Measurements from ENCODE around the gene GOLGA6L25. TPM values are rescaled to one million over a fixed set of nuclear protein-coding genes. Genes with fewer than 3 reads are reported as not detected.
"Not testable (repeated sequence)": the region's sequence is repeated elsewhere in the genome, so short reads cannot be mapped to it uniquely, and the experiment has no call there.

Gene GOLGA6L25
- total RNA-seq (2021; ENCODE audit: unreplicated experiment): not detected
- not detected for polyA plus RNA-seq (2012; ENCODE audit: insufficient read length)
- Bru-seq, nascent RNA: not detected
- BruChase-seq, experiment 1, labeled RNA remaining after a 2-hour chase: not detected
- BruChase-seq, experiment 2, labeled RNA remaining after a 6-hour chase: percentile 10 among the genes with signal in this experiment
- long read RNA-seq: 0 reads

GRCh38 chr15:28553268-28553667 lies at the start of gene GOLGA6L25:
GOLGA6L25 (plus strand) TSS chr15:28553568; CDS start chr15:28553629, 61 bp downstream.
- CTCF ChIA-PET; H3K36me3 ChIP-seq (ENCODE audit: control insufficient read depth, insufficient read depth, low read length); in situ Hi-C loops (cut with HindIII; ENCODE audit: low pct_unique_long_range_greater_than_20kb, low sequenced_read_pairs); ATAC-seq; H3K27ac ChIP-seq (ENCODE audit: low read length); intact Hi-C loops (cut with micrococcal nuclease; ENCODE audit: unreplicated experiment); BruUV-seq (replicated peaks); POLR2A ChIA-PET; H3K4me1 ChIP-seq (ENCODE audit: control insufficient read depth, insufficient read depth, low read length); H3K27me3 ChIP-seq (ENCODE audit: control insufficient read depth, insufficient read depth, low read length); H3K4me3 ChIP-seq (ENCODE audit: low read depth in 2 of 2, low read length in 2 of 2); H3K9me3 ChIP-seq (ENCODE audit: control insufficient read depth, insufficient read depth, low read depth, low read length); DNase-seq (ENCODE audit: low read depth, low spot score): not testable (repeated sequence)

- ATAC-seq; H3K36me3 ChIP-seq (ENCODE audit: control insufficient read depth, insufficient read depth, low read length); DNase-seq (ENCODE audit: low read depth, low spot score); H3K27ac ChIP-seq (ENCODE audit: low read length); H3K9me3 ChIP-seq (ENCODE audit: control insufficient read depth, insufficient read depth, low read depth, low read length); BruUV-seq (replicated peaks); CTCF ChIA-PET; H3K4me1 ChIP-seq (ENCODE audit: control insufficient read depth, insufficient read depth, low read length); H3K27me3 ChIP-seq (ENCODE audit: control insufficient read depth, insufficient read depth, low read length); intact Hi-C loops (cut with micrococcal nuclease; ENCODE audit: unreplicated experiment); H3K4me3 ChIP-seq (ENCODE audit: low read depth in 2 of 2, low read length in 2 of 2); POLR2A ChIA-PET; in situ Hi-C loops (cut with HindIII; ENCODE audit: low pct_unique_long_range_greater_than_20kb, low sequenced_read_pairs): not testable (repeated sequence)
Measured at GRCh38 chr15:28508217-28508889, 45.0 kb upstream of the GOLGA6L25 start.

- in situ Hi-C loops (cut with HindIII; ENCODE audit: low pct_unique_long_range_greater_than_20kb, low sequenced_read_pairs); H3K36me3 ChIP-seq (ENCODE audit: control insufficient read depth, insufficient read depth, low read length); ATAC-seq; H3K27ac ChIP-seq (ENCODE audit: low read length); H3K4me1 ChIP-seq (ENCODE audit: control insufficient read depth, insufficient read depth, low read length); H3K9me3 ChIP-seq (ENCODE audit: control insufficient read depth, insufficient read depth, low read depth, low read length); POLR2A ChIA-PET; DNase-seq (ENCODE audit: low read depth, low spot score); H3K27me3 ChIP-seq (ENCODE audit: control insufficient read depth, insufficient read depth, low read length); BruUV-seq (replicated peaks); H3K4me3 ChIP-seq (ENCODE audit: low read depth in 2 of 2, low read length in 2 of 2); intact Hi-C loops (cut with micrococcal nuclease; ENCODE audit: unreplicated experiment); CTCF ChIA-PET: not testable (repeated sequence)
Measured at GRCh38 chr15:28514128-28514527, 39.2 kb upstream of the GOLGA6L25 start.

GRCh38 chr15:28515208-28515607 lies 38.2 kb upstream of the GOLGA6L25 start:
- H3K27ac ChIP-seq (ENCODE audit: low read length); H3K4me3 ChIP-seq (ENCODE audit: low read depth in 2 of 2, low read length in 2 of 2): not testable (repeated sequence)

GRCh38 chr15:28532954-28533353 lies 20.4 kb upstream of the GOLGA6L25 start, which contains the start of gene GOLGA8G:
GOLGA8G (minus strand) TSS chr15:28532971; CDS start chr15:28532909, 62 bp downstream.
- H3K36me3 ChIP-seq (ENCODE audit: control insufficient read depth, insufficient read depth, low read length); H3K27ac ChIP-seq (ENCODE audit: low read length); BruUV-seq (replicated peaks); H3K4me1 ChIP-seq (ENCODE audit: control insufficient read depth, insufficient read depth, low read length); DNase-seq (ENCODE audit: low read depth, low spot score); intact Hi-C loops (cut with micrococcal nuclease; ENCODE audit: unreplicated experiment); H3K9me3 ChIP-seq (ENCODE audit: control insufficient read depth, insufficient read depth, low read depth, low read length); CTCF ChIA-PET; H3K27me3 ChIP-seq (ENCODE audit: control insufficient read depth, insufficient read depth, low read length); in situ Hi-C loops (cut with HindIII; ENCODE audit: low pct_unique_long_range_greater_than_20kb, low sequenced_read_pairs); H3K4me3 ChIP-seq (ENCODE audit: low read depth in 2 of 2, low read length in 2 of 2); POLR2A ChIA-PET; ATAC-seq: not testable (repeated sequence)

More at GRCh38 chr15:28515208-28515607, 38.2 kb upstream of the GOLGA6L25 start:
- in situ Hi-C loops (cut with HindIII; ENCODE audit: low pct_unique_long_range_greater_than_20kb, low sequenced_read_pairs); ATAC-seq; POLR2A ChIA-PET; intact Hi-C loops (cut with micrococcal nuclease; ENCODE audit: unreplicated experiment); BruUV-seq (replicated peaks); H3K27me3 ChIP-seq (ENCODE audit: control insufficient read depth, insufficient read depth, low read length); H3K36me3 ChIP-seq (ENCODE audit: control insufficient read depth, insufficient read depth, low read length); CTCF ChIA-PET; H3K4me1 ChIP-seq (ENCODE audit: control insufficient read depth, insufficient read depth, low read length); DNase-seq (ENCODE audit: low read depth, low spot score); H3K9me3 ChIP-seq (ENCODE audit: control insufficient read depth, insufficient read depth, low read depth, low read length): not testable (repeated sequence)

- H3K9me3 ChIP-seq (ENCODE audit: control insufficient read depth, insufficient read depth, low read depth, low read length); H3K4me1 ChIP-seq (ENCODE audit: control insufficient read depth, insufficient read depth, low read length); DNase-seq (ENCODE audit: low read depth, low spot score); ATAC-seq; H3K27me3 ChIP-seq (ENCODE audit: control insufficient read depth, insufficient read depth, low read length); H3K4me3 ChIP-seq (ENCODE audit: low read depth in 2 of 2, low read length in 2 of 2); intact Hi-C loops (cut with micrococcal nuclease; ENCODE audit: unreplicated experiment); POLR2A ChIA-PET; in situ Hi-C loops (cut with HindIII; ENCODE audit: low pct_unique_long_range_greater_than_20kb, low sequenced_read_pairs); H3K36me3 ChIP-seq (ENCODE audit: control insufficient read depth, insufficient read depth, low read length); CTCF ChIA-PET; BruUV-seq (replicated peaks); H3K27ac ChIP-seq (ENCODE audit: low read length): not testable (repeated sequence)
Measured at GRCh38 chr15:28573351-28573750, 20.0 kb downstream of the GOLGA6L25 start.

GRCh38 chr15:28588977-28589606 lies 35.7 kb downstream of the GOLGA6L25 start:
- CTCF ChIA-PET; in situ Hi-C loops (cut with HindIII; ENCODE audit: low pct_unique_long_range_greater_than_20kb, low sequenced_read_pairs); H3K36me3 ChIP-seq (ENCODE audit: control insufficient read depth, insufficient read depth, low read length); BruUV-seq (replicated peaks); H3K27me3 ChIP-seq (ENCODE audit: control insufficient read depth, insufficient read depth, low read length); H3K27ac ChIP-seq (ENCODE audit: low read length); DNase-seq (ENCODE audit: low read depth, low spot score); H3K9me3 ChIP-seq (ENCODE audit: control insufficient read depth, insufficient read depth, low read depth, low read length); intact Hi-C loops (cut with micrococcal nuclease; ENCODE audit: unreplicated experiment); H3K4me1 ChIP-seq (ENCODE audit: control insufficient read depth, insufficient read depth, low read length); POLR2A ChIA-PET: not testable (repeated sequence)
- peak; percentile 76; the same call in 1 of the 2 replicates for ATAC-seq
- peak overlapping the region; percentile 33 to 37; a peak in 3 of 4 replicates for H3K4me3 ChIP-seq (ENCODE audit: low read depth in 2 of 2, low read length in 2 of 2)
